Stomach (tissue), 9 donors: ENCODE measurements around the gene BOK. TPM values are rescaled to one million over a fixed set of nuclear protein-coding genes. Genes with fewer than 3 reads are reported as not detected.

Experiments used
- DNase-seq, 2 donors: peaks; one replicate each; pipeline versions ENCODE4 v3.0.0 to v3.0.0-alpha.2; 2013 to 2019
- H3K27ac ChIP-seq, 5 donors: fragments of 200-600 bp in 4 of 5; sonication (generic) in 4 of 5; one replicate each; pipeline ENCODE4 v1.5.1; 2013 to 2019; ENCODE audit warnings: mild to moderate bottlenecking in 1 of 5, moderate library complexity in 1 of 5
- H3K27me3 ChIP-seq, 3 donors: fragments of 200-600 bp; sonication (generic); one replicate each; pipeline ENCODE4 v1.5.1; 2017 to 2019; ENCODE audit warnings: mixed run types in 1 of 3
- H3K36me3 ChIP-seq, 4 donors: fragments of 200-600 bp; sonication (generic); 1 replicate in 3 of 4; 2 replicates in 1 of 4; pipeline ENCODE4 v1.5.1; 2016 to 2019
- H3K4me1 ChIP-seq, 4 donors: fragments of 200-600 bp; sonication (generic); one replicate each; pipeline ENCODE4 v1.5.1; 2016 to 2019
- H3K4me3 ChIP-seq, 4 donors: fragments of 200-600 bp; sonication (generic) in 3 of 4; one replicate each; pipeline ENCODE4 v1.5.1; 2016 to 2019; ENCODE audit warnings: mild to moderate bottlenecking in 1 of 4
- H3K9me3 ChIP-seq, 4 donors: fragments of 200-600 bp; sonication (generic); one replicate each; pipeline ENCODE4 v1.5.1; 2016 to 2019
- CTCF ChIP-seq, 7 experiments: fragments of 450-650 bp in 4 of 7; fragments of 200-600 bp in 3 of 7; sonication (generic) in 3 of 7; IDR thresholded peaks; one replicate each; pipeline ENCODE4 v1.5.1; 2016 to 2019; ENCODE audit warnings: antibody characterized with exemption in 7 of 7, control low read depth in 2 of 7, mild to moderate bottlenecking in 1 of 7
- EP300 ChIP-seq: sonication (generic); formaldehyde crosslinking; IDR thresholded peaks from one replicate; pipeline ENCODE4 v1.6.1; 2017; ENCODE audit warnings: antibody characterized with exemption
- POLR2A ChIP-seq, 4 donors: fragments of 450-650 bp; IDR thresholded peaks; one replicate each; pipeline ENCODE4 v1.6.1; 2016; ENCODE audit warnings: antibody characterized with exemption in 4 of 4, control low read depth in 2 of 4, mild to moderate bottlenecking in 1 of 4, moderate library complexity in 1 of 4
- POLR2AphosphoS5 ChIP-seq, 3 donors: sonication (generic); formaldehyde crosslinking; IDR thresholded peaks; one replicate each; pipeline ENCODE4 v1.6.1; 2016; ENCODE audit warnings: antibody characterized with exemption in 3 of 3
- WGBS, 5 donors: extraction: QIAGEN DNeasy Blood & Tissue Kit in 3 of 5; methylation state at CpG; one replicate each; pipeline versions ENCODE4 v1.1.5 to v1.1.7; 2013 to 2018; 5-methylcytosine and 5-hydroxymethylcytosine counted together
- intact Hi-C: fragments of 100-400 bp; cut with DNase I; formaldehyde crosslinking; loops from one replicate; pipeline ENCODE4 v1.15.1; 2023; ENCODE audit warnings: low total_unique reads
- polyA plus RNA-seq, 3 donors: library from polyadenylated mRNA; stranded (reverse); fragments of 200-250 nt; gene quantifications; one replicate each; pipeline ENCODE4 v1.2.3, GENCODE V29; 2013
- total RNA-seq, 5 donors: library from RNA; depleted of rRNA; stranded (reverse); fragments of >200 nt; gene quantifications; one replicate each; pipeline versions ENCODE4 v1.1.0 to v1.2.3, GENCODE V29; 2014 to 2016
- donor health status: healthy with polysubstance abuse.
- donor health status: Bipolar disorder and iron deficiency.
- donor health status: healthy.

Gene BOK
- total and polyA plus RNA-seq, 8 donors = 13.0 to 112 (median 36.1) TPM

DNA sequence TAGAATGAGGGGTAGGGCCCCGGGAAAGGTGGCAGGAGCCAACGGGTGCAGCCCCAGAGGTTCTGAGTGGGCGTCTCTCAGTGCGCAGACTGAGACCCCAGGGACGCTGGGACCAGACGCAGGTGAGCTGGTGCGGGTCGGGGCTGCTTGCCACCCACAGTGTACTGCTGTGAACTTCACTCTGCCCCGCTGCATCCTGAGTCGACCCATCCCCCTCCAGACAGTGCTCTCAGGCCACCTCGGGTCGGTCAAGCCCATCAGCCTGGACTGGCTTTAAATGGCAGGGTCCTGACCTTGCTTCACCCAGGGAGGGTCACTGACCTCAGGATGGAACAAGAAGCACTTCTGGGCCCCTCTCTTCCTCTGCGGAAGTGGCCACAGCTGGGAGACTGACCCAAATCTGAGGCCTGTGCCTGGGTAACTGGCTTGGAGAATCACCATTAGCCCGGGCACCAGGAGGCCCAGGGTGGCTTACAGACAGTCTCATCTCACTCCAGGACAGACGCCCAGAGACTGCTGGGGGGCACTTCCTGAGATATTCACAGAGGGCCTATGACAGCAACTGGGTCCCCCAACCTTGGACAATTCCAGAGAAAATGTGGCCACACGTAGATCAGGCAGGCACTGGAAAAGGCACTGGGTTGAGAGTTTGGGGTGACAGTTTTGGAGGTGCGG lies 23.7 kb upstream of the BOK start:
- peaks cover 0 to 12% (median 0%) of the 10 kb centered on the region in 3 donors for H3K27me3 ChIP-seq
- TF ChIP-seq POLR2AphosphoS5 (IDR thresholded peaks at IDR 0.05) (no peak), EP300 (no peak), CTCF (IDR thresholded peaks at IDR 0.05) (no peak), POLR2A (IDR thresholded peaks at IDR 0.05) (no peak)
- WGBS, 5 donors = 79 to 88% (median 84%) methylated on average over 13 to 17 of the region's 17 CpGs
- no peak overlapping the region for H3K4me3 ChIP-seq
- H3K9me3 ChIP-seq = no peaks in the 10 kb centered on the region
- DNase-seq = no peak
- no peaks in the 10 kb centered on the region for H3K36me3 ChIP-seq
- intact Hi-C loops = no loop called here
- H3K27ac ChIP-seq = no peak overlapping the region
- no peaks in the 10 kb centered on the region for H3K4me1 ChIP-seq

DNA sequence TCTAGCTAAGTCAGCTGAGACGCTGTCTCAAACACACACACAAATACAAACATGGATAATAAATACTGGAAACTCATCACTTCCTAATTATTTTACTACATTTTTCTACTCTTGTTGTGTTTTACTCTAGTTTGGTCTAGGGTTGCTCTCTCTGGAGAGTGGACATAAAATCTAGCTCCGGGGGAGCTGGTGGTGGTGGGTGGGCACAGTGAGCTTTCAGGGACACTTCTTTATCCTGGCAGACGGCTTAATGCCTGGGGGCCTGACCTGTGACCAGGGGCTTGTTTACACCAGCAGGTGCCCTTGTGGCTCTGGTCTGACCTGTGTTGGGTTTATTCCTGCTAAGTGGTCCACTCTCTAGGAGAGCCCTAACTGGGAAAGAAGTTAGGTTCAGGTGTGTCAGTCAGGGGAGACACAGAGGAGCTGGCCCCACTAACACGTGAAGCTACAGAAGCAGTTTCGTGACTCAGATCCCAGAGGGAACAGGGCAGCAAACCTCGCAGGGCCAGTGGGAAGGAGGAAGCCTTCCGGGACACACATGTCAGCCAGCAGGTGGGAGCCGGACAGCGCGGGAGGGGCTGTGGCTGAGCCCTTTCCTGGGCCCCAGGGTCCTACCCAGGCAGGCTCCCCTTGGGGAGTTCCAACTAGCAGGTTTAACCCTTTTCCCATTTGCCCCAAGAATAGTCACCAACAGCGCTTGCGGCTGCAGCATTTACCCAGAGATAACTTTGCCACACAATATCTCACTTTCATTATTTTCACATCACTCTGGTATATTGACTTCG lies 22.5 kb upstream of the BOK start:
- peak in 1 of 2 donors; percentile 66 for DNase-seq
- H3K27me3 ChIP-seq = peaks cover 0 to 24% (median 6%) of the 10 kb centered on the region in 3 donors
- H3K9me3 ChIP-seq = no peaks in the 10 kb centered on the region
- no peak overlapping the region for H3K27ac ChIP-seq
- intact Hi-C loops = no loop called here
- 35 to 51% (median 42%) methylated on average over 13 of the region's 13 CpGs for WGBS, 5 donors
- no peaks in the 10 kb centered on the region for H3K36me3 ChIP-seq
- no peak for TF ChIP-seq POLR2A (IDR thresholded peaks at IDR 0.05)
- TF ChIP-seq EP300 = no peak
- TF ChIP-seq POLR2AphosphoS5 (IDR thresholded peaks at IDR 0.05) = no peak
- no peak for TF ChIP-seq CTCF (IDR thresholded peaks at IDR 0.05)
- peaks cover 8 to 12% (median 8%) of the 10 kb centered on the region in 4 donors for H3K4me1 ChIP-seq
- H3K4me3 ChIP-seq = no peak overlapping the region

- intact Hi-C loops = no loop called here
- Histone ChIP-seq H3K9me3 (no peaks in the 10 kb centered on the region), H3K4me3 (no peak overlapping the region), H3K36me3 (no peaks in the 10 kb centered on the region), H3K27me3 (peaks cover 7 to 45% (median 17%) of the 10 kb centered on the region in 3 donors), H3K4me1 (peaks cover 15 to 22% (median 19%) of the 10 kb centered on the region in 4 donors), H3K27ac (no peak overlapping the region)
- WGBS, 5 donors = 86 to 91% (median 90%) methylated on average over 15 of the region's 15 CpGs
- no peak for DNase-seq
- TF ChIP-seq EP300 (no peak), POLR2A (IDR thresholded peaks at IDR 0.05) (no peak), POLR2AphosphoS5 (IDR thresholded peaks at IDR 0.05) (no peak), CTCF (IDR thresholded peaks at IDR 0.05) (no peak)
Observed at GRCh38 chr2:241538838-241539615, 19.5 kb upstream of the BOK start.
